ENCODE data around the gene TRAP1. TPM values are rescaled to one million over a fixed set of nuclear protein-coding genes. Genes with fewer than 3 reads are reported as not detected.

TRAP1 gene
- total RNA-seq, 1 donor from 2014 or later, result 111 TPM

GRCh38 chr16:3642397-3643094, 74.8 kb downstream of the TRAP1 start:
- H3K4me1 ChIP-seq, result peaks cover 6% of the 10 kb centered on the region
- H3K36me3 ChIP-seq, result peaks cover 0 to 4% of the 10 kb centered on the region in 2 donors
- TF ChIP-seq, protein P1, sequence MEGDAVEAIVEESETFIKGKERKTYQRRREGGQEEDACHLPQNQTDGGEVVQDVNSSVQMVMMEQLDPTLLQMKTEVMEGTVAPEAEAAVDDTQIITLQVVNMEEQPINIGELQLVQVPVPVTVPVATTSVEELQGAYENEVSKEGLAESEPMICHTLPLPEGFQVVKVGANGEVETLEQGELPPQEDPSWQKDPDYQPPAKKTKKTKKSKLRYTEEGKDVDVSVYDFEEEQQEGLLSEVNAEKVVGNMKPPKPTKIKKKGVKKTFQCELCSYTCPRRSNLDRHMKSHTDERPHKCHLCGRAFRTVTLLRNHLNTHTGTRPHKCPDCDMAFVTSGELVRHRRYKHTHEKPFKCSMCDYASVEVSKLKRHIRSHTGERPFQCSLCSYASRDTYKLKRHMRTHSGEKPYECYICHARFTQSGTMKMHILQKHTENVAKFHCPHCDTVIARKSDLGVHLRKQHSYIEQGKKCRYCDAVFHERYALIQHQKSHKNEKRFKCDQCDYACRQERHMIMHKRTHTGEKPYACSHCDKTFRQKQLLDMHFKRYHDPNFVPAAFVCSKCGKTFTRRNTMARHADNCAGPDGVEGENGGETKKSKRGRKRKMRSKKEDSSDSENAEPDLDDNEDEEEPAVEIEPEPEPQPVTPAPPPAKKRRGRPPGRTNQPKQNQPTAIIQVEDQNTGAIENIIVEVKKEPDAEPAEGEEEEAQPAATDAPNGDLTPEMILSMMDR (IDR thresholded peaks at IDR 0.05), result no peak
- TF ChIP-seq POLR2A (IDR thresholded peaks at IDR 0.05), result no peak
- no peak for TF ChIP-seq POLR2AphosphoS5 (IDR thresholded peaks at IDR 0.05; ENCODE audit: insufficient read depth in 1 of 2, low read depth in 1 of 2)
- DNase-seq (ENCODE audit: extremely low spot score in 2 of 2), result peak in 1 of 2 donors; percentile 69
- H3K9me3 ChIP-seq, result no peaks in the 10 kb centered on the region
- intact Hi-C loops (cut with DNase I), result no loop called here
- peak overlapping the region in 1 of 2 donors; percentile 1 for H3K4me3 ChIP-seq
- H3K27ac ChIP-seq, result no peak overlapping the region
- H3K27me3 ChIP-seq, result no peaks in the 10 kb centered on the region

DNA sequence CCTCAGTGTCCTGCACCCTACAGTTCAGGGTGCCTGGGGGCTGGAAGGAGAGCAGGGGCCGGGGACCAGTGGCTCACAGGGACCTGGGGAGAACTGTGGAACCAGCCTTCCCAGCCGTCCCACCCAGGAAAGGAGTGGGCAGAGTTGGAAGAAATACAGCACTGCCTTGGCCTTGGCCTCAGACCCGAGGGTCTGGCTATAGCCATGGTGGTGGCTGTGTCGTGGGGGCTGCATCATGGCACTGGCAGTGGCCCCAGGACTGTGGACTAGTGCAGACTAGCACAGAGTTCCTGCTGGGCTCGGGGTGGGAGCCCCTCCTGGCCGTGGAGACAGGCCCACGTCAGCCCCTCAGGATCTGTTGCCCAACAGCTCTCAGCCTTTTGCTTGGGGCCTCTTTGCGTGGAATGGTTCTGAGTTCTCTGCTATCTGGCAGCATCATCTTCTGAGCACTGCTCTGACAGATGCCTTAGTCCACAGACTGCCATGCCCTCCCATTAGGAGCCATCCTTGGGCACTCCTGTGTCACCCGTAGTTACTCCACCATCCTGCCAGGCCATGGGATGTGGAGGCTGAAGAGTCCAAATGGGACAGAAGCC, 75.4 kb downstream of the TRAP1 start:
- peaks cover 0 to 4% of the 10 kb centered on the region in 2 donors for H3K36me3 ChIP-seq
- no peaks in the 10 kb centered on the region for H3K9me3 ChIP-seq
- peak in 1 of 2 donors; percentile 62 for DNase-seq (ENCODE audit: extremely low spot score in 2 of 2)
- peaks cover 12% of the 10 kb centered on the region for H3K4me1 ChIP-seq
- H3K27ac ChIP-seq, result no peak overlapping the region
- TF ChIP-seq, protein P1 (IDR thresholded peaks at IDR 0.05), result no peak
- no peak for TF ChIP-seq POLR2A (IDR thresholded peaks at IDR 0.05)
- TF ChIP-seq POLR2AphosphoS5 (IDR thresholded peaks at IDR 0.05; ENCODE audit: insufficient read depth in 1 of 2, low read depth in 1 of 2), result no peak
- intact Hi-C loops (cut with DNase I), result no loop called here
- H3K4me3 ChIP-seq, result no peak overlapping the region
- no peaks in the 10 kb centered on the region for H3K27me3 ChIP-seq

DNA sequence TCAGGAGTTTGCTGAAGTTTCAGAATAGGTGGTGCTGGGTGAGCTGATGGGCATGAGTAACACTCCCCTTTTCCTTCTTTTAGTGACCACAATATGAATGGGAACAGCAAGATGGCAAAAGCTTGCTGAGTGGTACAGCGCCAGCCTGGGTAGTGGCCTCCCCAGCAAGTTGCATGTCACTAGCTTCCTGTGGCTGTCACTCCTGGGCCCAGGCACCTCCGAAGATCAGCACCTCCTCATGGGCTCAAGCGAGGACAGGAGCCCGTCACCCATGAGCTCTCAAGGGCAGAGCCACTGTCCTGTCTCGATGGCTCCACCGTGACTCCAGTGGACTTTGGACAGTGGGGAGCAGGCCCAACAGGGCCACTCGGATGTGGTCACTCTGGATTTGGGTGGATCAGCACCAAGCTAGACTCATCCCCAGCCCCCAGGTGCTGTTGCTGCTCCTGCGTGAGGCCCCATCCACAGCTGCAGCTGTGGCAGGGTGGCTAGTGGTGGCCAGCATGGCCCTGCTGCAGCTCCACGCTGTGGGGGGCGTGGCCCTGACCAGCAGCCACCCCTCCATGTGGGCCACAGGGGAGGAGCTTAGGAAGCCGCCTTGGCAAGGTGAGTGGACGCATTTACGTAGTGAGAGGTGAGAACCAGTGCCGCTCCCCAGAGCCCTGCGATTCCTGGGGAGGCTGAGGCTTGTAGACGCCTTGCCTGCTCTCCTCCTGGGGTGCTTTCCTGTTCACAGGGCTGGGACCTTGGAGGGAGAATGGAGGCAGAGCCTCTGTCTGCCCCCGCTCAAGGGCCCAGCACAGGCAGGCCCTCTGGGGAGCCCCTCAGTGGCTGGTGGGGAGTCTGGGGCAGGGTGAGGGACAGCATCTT, 76.5 kb downstream of the TRAP1 start:
- Histone ChIP-seq H3K9me3 (no peaks in the 10 kb centered on the region), H3K36me3 (peaks cover 0 to 4% of the 10 kb centered on the region in 2 donors), H3K27ac (no peak overlapping the region), H3K4me3 (no peak overlapping the region), H3K4me1 (peaks cover 7% of the 10 kb centered on the region), H3K27me3 (no peaks in the 10 kb centered on the region)
- TF ChIP-seq, protein P1 (IDR thresholded peaks at IDR 0.05), result no peak
- TF ChIP-seq POLR2AphosphoS5 (IDR thresholded peaks at IDR 0.05; ENCODE audit: insufficient read depth in 1 of 2, low read depth in 1 of 2) (no peak), POLR2A (IDR thresholded peaks at IDR 0.05) (no peak)
- peak in 1 of 2 donors; percentile 49 for DNase-seq (ENCODE audit: extremely low spot score in 2 of 2)
- intact Hi-C loops (cut with DNase I), result no loop called here

GRCh38 chr16:3640207-3640606, 77.1 kb downstream of the TRAP1 start:
- no peak overlapping the region for H3K4me3 ChIP-seq
- intact Hi-C loops (cut with DNase I), result no loop called here
- DNase-seq (ENCODE audit: extremely low spot score in 2 of 2), result no peak

More at GRCh38 chr16:3640207-3640606, 77.1 kb downstream of the TRAP1 start:
- Histone ChIP-seq H3K4me1 (peaks cover 6% of the 10 kb centered on the region), H3K27me3 (no peaks in the 10 kb centered on the region), H3K36me3 (peaks cover 0 to 4% of the 10 kb centered on the region in 2 donors), H3K9me3 (no peaks in the 10 kb centered on the region), H3K27ac (no peak overlapping the region)
- TF ChIP-seq POLR2A (IDR thresholded peaks at IDR 0.05), result no peak
- no peak for TF ChIP-seq POLR2AphosphoS5 (IDR thresholded peaks at IDR 0.05; ENCODE audit: insufficient read depth in 1 of 2, low read depth in 1 of 2)
- TF ChIP-seq, protein P1 (IDR thresholded peaks at IDR 0.05), result no peak

Data from vagina (tissue), 2 donors.